GM20431 (cell line): ENCODE data around the gene NUDT6.
"Not testable (repeated sequence)": the region's sequence is repeated elsewhere in the genome, so short reads cannot be mapped to it uniquely, and the experiment has no call there.

Source experiments
- in situ Hi-C: fragments of 300-500 bp; cut with MseI, MboI; formaldehyde crosslinking; loops from one replicate; pipeline ENCODE4 v1.15.0; 2020; ENCODE audit warnings: low sequenced_read_pairs; ENCODE audit not compliant: unreplicated experiment

The NUDT6 gene, protein sequence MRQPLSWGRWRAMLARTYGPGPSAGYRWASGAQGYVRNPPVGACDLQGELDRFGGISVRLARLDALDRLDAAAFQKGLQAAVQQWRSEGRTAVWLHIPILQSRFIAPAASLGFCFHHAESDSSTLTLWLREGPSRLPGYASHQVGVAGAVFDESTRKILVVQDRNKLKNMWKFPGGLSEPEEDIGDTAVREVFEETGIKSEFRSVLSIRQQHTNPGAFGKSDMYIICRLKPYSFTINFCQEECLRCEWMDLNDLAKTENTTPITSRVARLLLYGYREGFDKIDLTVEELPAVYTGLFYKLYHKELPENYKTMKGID

DNA sequence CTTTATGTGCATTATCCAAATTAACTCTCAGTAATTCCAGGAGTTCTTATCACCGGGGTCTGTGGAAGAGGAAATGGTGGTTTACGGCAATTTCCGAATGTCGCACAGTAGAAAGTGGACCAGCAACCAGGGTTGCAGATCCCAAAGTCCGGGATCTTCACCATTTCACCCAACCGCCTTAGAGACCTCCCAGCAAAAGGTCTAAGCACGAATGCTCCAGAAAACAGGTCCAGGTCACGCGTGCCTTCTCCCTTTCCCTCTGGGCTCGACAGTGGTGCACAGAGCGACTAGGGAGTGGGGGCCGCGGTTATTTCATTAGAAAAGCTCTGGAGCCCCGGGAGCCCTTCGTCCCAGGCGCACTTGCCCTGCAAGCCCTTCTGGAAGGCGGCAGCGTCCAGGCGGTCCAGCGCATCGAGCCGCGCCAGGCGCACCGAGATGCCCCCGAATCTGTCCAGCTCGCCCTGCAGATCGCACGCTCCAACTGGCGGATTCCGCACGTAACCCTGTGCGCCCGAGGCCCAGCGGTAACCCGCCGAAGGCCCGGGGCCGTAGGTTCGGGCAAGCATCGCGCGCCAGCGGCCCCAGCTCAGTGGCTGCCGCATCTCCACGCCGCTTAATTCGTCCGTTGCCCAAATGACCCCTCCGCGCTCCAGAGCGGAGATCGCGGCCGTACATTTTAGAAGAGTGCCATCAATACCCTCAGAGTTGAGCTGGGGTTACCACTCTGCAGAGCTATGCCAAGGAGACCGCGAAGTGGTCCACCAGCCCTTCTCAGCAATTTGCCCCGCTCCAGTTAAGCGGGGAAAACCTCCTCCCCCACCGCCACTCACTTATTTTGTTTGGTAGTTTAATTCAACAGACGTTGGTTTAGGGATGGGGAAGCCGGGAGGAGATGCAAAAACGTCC is at the start of gene NUDT6:
NUDT6 (minus strand) TSS at position 627 of the 906 bp plus-strand sequence; CDS start at position 602, 25 bp downstream.
- in situ Hi-C loops: no loop called here

DNA sequence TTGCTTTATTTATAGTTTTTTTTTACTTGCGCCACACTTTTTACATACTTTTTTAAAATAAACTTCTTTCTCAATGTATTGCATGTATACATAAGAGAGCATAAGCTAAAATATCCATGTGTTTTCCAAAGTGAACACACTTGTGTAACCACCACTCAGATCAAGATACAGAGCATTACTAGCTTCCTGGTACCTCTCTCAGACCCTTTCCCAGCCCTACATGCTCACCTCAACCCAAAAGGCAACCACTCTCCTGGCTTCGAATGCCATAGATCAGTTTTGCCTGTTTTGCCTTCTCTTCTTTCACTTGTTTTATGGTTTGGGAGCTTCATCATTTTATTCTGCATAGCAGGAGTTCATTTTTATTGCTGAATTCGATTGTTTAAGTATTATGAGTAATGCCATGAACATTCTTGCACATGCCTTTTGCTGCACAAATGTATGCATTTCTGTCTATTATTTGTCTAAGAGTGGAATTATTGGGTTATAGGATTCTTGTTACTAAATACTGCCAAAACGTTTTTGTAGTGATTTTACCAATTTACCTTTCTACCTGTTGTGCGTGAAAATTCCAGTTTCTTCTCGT is 45.9 kb upstream of the NUDT6 start:
- in situ Hi-C loops: no loop called here

DNA sequence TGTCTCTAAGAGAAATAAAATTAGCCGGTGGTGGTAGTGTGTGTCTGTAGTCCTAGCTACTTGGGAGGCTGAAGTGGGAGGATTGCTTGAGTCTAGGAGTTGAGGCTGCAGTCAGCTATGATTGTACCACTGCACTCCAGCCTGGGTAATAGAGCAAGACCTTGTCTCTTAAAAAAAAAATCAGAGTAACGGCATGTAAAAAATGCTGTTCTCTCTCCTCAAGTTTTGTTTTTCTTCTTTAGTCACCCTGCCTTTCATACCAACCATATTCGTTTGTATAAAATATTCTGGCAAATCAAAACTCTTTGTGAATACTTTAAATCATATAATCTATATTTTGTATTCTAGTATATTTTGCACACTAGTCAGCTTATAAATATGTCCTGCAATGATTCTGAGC is 44.8 kb upstream of the NUDT6 start:
- in situ Hi-C loops: no loop called here

- in situ Hi-C loops: no loop called here
Observed at GRCh38 chr4:122966201-122966600, 43.8 kb upstream of the NUDT6 start.

- in situ Hi-C loops: no loop called here
Observed at GRCh38 chr4:122963216-122963615, 40.8 kb upstream of the NUDT6 start.

DNA sequence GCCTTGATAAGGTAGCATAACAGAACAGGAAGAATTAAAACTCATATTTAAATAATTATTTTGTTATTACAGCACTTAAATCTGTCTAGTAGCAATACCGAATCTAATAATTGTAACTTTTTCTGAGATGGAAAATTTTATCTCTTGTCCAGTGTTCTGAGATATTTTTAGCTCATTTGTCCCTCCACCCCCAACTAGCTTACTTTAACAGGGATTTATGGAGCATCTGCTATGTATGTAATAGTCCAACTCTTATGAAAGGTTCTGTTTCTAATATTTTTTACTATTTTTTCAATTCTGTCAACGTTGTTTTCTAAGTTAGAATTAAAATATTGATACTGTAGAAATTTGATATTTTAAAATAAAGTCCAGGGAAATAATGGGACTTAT is 38.2 kb upstream of the NUDT6 start:
- in situ Hi-C loops: no loop called here

- in situ Hi-C loops: no loop called here
Observed at GRCh38 chr4:122959981-122960610, 37.7 kb upstream of the NUDT6 start.

DNA sequence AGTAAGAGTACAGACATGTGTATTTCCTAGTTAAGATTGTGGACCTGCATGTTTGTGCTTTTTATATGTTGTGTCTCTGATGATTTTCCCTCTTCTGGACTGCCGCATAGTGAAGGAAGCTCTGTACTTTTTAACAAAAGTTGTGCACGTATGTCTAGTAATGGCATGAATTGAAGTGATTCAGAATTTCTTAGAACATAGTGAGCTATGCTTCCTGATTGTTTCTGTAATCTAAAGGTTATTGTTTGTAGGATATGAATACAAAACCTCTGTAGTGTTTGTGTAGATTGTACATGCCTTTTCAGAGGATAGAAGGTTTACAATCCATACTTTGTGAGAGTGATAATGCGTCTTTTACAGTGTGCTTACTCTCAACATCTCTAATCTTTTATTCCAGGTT is 37.0 kb upstream of the NUDT6 start:
- in situ Hi-C loops: no loop called here

- in situ Hi-C loops: no loop called here
Observed at GRCh38 chr4:122958505-122958904, 36.1 kb upstream of the NUDT6 start.

GRCh38 chr4:122953924-122954323 is 31.5 kb upstream of the NUDT6 start:
- in situ Hi-C loops: no loop called here

- in situ Hi-C loops: no loop called here
Observed at GRCh38 chr4:122952028-122952427, 29.6 kb upstream of the NUDT6 start.

DNA sequence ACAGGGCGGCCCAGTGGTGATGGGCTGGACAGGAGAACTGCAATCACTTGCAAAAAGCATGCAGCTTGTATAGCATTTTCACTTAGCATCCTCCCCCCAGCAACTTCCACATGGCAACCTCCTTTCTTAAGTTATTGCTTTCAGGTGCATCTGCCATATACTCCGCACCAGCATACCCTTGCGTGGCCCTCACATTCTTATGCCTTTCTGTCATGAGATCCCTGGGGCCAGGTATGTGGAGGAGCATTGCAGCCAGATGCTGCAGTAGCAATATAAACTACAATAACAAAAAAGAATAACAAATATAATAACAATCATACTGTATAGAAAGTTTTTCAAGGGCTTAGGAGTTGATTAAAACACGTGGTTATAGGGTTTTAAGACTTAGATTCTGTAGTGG is 26.3 kb upstream of the NUDT6 start:
- in situ Hi-C loops: no loop called here

- in situ Hi-C loops: no loop called here
Observed at GRCh38 chr4:122946142-122946541, 23.7 kb upstream of the NUDT6 start.

DNA sequence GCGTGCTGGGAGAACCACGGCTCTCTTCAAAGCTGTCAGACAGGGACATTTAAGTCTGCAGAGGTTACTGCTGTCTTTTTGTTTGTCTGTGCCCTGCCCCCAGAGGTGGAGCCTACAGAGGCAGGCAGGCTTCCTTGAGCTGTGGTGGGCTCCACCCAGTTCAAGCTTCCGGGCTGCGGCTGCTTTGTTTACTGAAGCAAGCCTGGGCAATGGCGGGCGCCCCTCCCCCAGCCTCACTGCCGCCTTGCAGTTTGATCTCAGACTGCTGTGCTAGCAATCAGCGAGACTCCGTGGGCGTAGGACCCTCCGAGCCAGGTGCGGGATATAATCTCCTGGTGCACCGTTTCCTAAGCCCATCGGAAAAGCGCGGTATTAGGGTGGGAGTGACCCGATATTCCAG is 22.7 kb upstream of the NUDT6 start:
- in situ Hi-C loops: not testable (repeated sequence)

GRCh38 chr4:122932763-122933162 is 10.4 kb upstream of the NUDT6 start:
- in situ Hi-C loops: no loop called here

- in situ Hi-C loops: no loop called here
Observed at GRCh38 chr4:122930862-122931261, 8.5 kb upstream of the NUDT6 start.

- in situ Hi-C loops: no loop called here
Observed at GRCh38 chr4:122928930-122929329, 6.5 kb upstream of the NUDT6 start.

GRCh38 chr4:122922877-122923511 is 597 bp upstream of the NUDT6 start:
- in situ Hi-C loops: no loop called here

DNA sequence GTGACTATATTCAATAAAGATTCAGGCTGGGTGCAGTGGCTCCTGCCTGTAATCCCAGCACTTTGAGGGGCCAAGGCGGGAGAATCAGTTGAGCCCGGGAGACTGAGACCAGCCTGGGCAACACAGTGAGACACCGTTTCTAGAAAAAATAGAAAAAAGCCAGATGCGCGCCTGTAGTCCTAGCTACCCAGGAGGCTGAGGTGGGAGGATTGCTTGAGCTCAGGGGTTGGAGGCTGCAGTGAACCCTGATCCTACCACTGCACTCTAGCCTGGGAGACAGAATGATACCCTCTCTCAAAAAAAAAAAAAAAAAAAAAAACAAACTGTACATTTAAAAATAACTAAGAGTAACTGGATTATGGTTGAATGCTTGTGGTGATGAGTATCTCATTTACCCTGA is 1.1 kb downstream of the NUDT6 start:
- in situ Hi-C loops: no loop called here

DNA sequence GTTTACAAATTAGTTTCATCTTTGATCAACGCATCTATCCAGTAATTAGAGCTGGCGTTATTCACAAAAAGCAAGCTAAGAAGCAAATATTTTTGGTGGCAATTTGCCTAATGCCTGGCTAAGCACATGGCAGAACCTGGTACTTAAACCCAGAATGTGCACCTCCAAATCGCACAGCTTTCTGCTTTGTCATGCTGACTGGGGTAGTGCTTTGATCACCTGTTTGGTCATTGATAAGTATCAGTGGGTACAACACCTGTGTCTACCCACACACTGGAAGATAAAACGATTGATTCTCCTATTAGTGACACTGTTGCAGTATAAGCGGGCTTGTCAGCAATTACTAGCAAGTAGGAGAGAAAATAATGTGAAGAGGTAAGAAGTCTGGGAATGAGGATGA is 1.9 kb downstream of the NUDT6 start:
- in situ Hi-C loops: no loop called here
